Neural cell (in vitro differentiated cells): ENCODE results near the gene ORC5. TPM values are rescaled to one million over a fixed set of nuclear protein-coding genes. Genes with fewer than 3 reads are reported as not detected.

Experiments
- H2AFZ ChIP-seq: fragments of 200-600, 300-800 bp; sonication (generic), shearing (Covaris generic); 2 replicates; pipeline ENCODE4 v1.6.0; 2014; ENCODE audit warnings: low read depth, mild to moderate bottlenecking, antibody characterized with exemption, low read length, moderate library complexity
- H3F3A ChIP-seq: fragments of 200-600 bp; shearing (Covaris generic); 2 replicates; pipeline ENCODE4 v1.6.1; 2016; ENCODE audit warnings: mild to moderate bottlenecking, moderate library complexity, mixed read lengths, antibody characterized with exemption, low read length; ENCODE audit not compliant: insufficient read depth, poor library complexity, severe bottlenecking
- H3K27ac ChIP-seq: fragments of 200-600, 300-800 bp; sonication (generic), shearing (Covaris generic); 2 replicates; pipeline ENCODE4 v1.5.1; 2014; ENCODE audit warnings: mild to moderate bottlenecking, low read length, moderate library complexity
- H3K27me3 ChIP-seq: fragments of 300-800, 200-600 bp; sonication (generic), shearing (Covaris generic); 2 replicates; pipeline ENCODE4 v1.6.0; 2014; ENCODE audit warnings: mild to moderate bottlenecking, low read depth, low read length, moderate library complexity; ENCODE audit not compliant: insufficient read depth
- H3K36me3 ChIP-seq: fragments of 300-800, 200-600 bp; sonication (generic), shearing (Covaris generic); 2 replicates; pipeline ENCODE4 v1.5.1; 2014; ENCODE audit warnings: mild to moderate bottlenecking, antibody characterized with exemption, low read length, moderate library complexity; ENCODE audit not compliant: insufficient read depth
- H3K4me2 ChIP-seq: fragments of 300-800, 200-600 bp; sonication (generic), shearing (Covaris generic); 2 replicates; pipeline ENCODE4 v1.6.0; 2014; ENCODE audit warnings: mild to moderate bottlenecking, low read length
- H3K4me3 ChIP-seq: fragments of 300-800, 200-600 bp; sonication (generic), shearing (Covaris generic); 2 replicates; pipeline ENCODE4 v1.5.1; 2014; ENCODE audit warnings: mild to moderate bottlenecking, low read length, moderate library complexity
- H3K79me2 ChIP-seq: fragments of 200-600 bp; shearing (Covaris generic); replicated peaks from 2 replicates; pipeline ENCODE4 v1.6.0; 2014; ENCODE audit warnings: mild to moderate bottlenecking, low read length, moderate library complexity; ENCODE audit not compliant: insufficient read depth
- H3K9ac ChIP-seq: fragments of 300-800, 200-600 bp; sonication (generic), shearing (Covaris generic); 2 replicates; pipeline ENCODE4 v1.6.1; 2016; ENCODE audit warnings: mild to moderate bottlenecking, low read length, mixed read lengths
- H3K9me2 ChIP-seq: fragments of 200-600 bp; shearing (Covaris generic); 2 replicates; pipeline ENCODE4 v1.6.1; 2016; ENCODE audit warnings: mild to moderate bottlenecking, low read length, mixed read lengths; ENCODE audit not compliant: insufficient read depth
- H3K9me3 ChIP-seq: fragments of 200-600, 300-800 bp; sonication (generic), shearing (Covaris generic); 2 replicates; pipeline ENCODE4 v1.6.1; 2016; ENCODE audit warnings: mild to moderate bottlenecking, mixed run types, low read length, moderate library complexity, mixed read lengths
- H4K20me1 ChIP-seq: fragments of 200-600 bp; shearing (Covaris generic); 2 replicates; pipeline ENCODE4 v1.6.1; 2016; ENCODE audit warnings: mild to moderate bottlenecking, mixed run types; ENCODE audit not compliant: insufficient read depth
- CTCF ChIP-seq: fragments of 450-650 bp; IDR thresholded peaks from 2 replicates; pipeline ENCODE4 v1.5.1; 2014; ENCODE audit warnings: antibody characterized with exemption, mild to moderate bottlenecking, moderate library complexity; ENCODE audit not compliant: poor library complexity, severe bottlenecking
- EP300 ChIP-seq: fragments of 450-650 bp; conservative IDR thresholded peaks from 2 replicates; pipeline ENCODE4 v1.6.1; 2014; ENCODE audit warnings: antibody characterized with exemption, mild to moderate bottlenecking, moderate library complexity; ENCODE audit not compliant: poor library complexity, severe bottlenecking
- EZH2 ChIP-seq: fragments of 200-600, 300-800 bp; shearing (Covaris generic), sonication (generic); IDR thresholded peaks from 2 replicates; pipeline ENCODE4 v1.6.1; 2014; ENCODE audit warnings: antibody characterized with exemption, low read length, borderline replicate concordance, mild to moderate bottlenecking; ENCODE audit not compliant: insufficient read depth, poor library complexity, severe bottlenecking
- MXI1 ChIP-seq: fragments of 450-650 bp; conservative IDR thresholded peaks from 2 replicates; pipeline ENCODE4 v1.6.1; 2014; ENCODE audit warnings: antibody characterized with exemption, mild to moderate bottlenecking; ENCODE audit not compliant: poor library complexity, severe bottlenecking
- POLR2AphosphoS5 ChIP-seq: IDR thresholded peaks from 2 replicates; pipeline ENCODE4 v1.6.1; 2012
- RAD21 ChIP-seq: fragments of 450-650 bp; conservative IDR thresholded peaks from 2 replicates; pipeline ENCODE4 v1.6.1; 2014; ENCODE audit warnings: antibody characterized with exemption, mild to moderate bottlenecking, moderate library complexity
- REST ChIP-seq: IDR thresholded peaks from 2 replicates; pipeline ENCODE4 v1.6.1; 2012; ENCODE audit warnings: borderline replicate concordance
- SMC3 ChIP-seq: fragments of 450-650 bp; conservative IDR thresholded peaks from 2 replicates; pipeline ENCODE4 v1.6.1; 2014; ENCODE audit warnings: antibody characterized with exemption, mild to moderate bottlenecking, moderate library complexity; ENCODE audit not compliant: poor library complexity
- TAF1 ChIP-seq: IDR thresholded peaks from 2 replicates; pipeline ENCODE4 v1.6.1; 2012; ENCODE audit warnings: low read depth
- polyA plus RNA-seq: library from polyadenylated mRNA; depleted of rRNA; stranded (reverse); fragments of >200 nt; gene quantifications from 2 replicates; pipeline ENCODE4 v1.2.3, GENCODE V29; 2014

ORC5 gene
- polyA plus RNA-seq, 1 donor from 2014 or later: 23.4 TPM

- Histone ChIP-seq H3K9ac (no peak overlapping the region), H3K36me3 (no peaks in the 10 kb centered on the region), H3K9me2 (no peaks in the 10 kb centered on the region), H3K4me2 (no peak overlapping the region), H3K27me3 (no peaks in the 10 kb centered on the region), H4K20me1 (no peaks in the 10 kb centered on the region), H3F3A (no peaks in the 10 kb centered on the region), H3K79me2 (no peaks in the 10 kb centered on the region), H3K27ac (peak overlapping the region; percentile 6), H3K9me3 (no peaks in the 10 kb centered on the region), H3K4me3 (peak overlapping the region; percentile 6), H2AFZ (no peak overlapping the region)
- no peak for TF ChIP-seq EP300
- no peak for TF ChIP-seq RAD21
- no peak for TF ChIP-seq POLR2AphosphoS5
- TF ChIP-seq REST: no peak
- TF ChIP-seq SMC3: no peak
These were observed 54.5 kb downstream of the ORC5 start for GRCh38 chr7:104153287-104153686.

GRCh38 chr7:104152468-104152867 lies 55.3 kb downstream of the ORC5 start:
- no peak for TF ChIP-seq MXI1
- TF ChIP-seq POLR2AphosphoS5: no peak
- no peak for TF ChIP-seq REST
- no peak for TF ChIP-seq EZH2
- TF ChIP-seq TAF1: no peak
- TF ChIP-seq RAD21: no peak
- no peak for TF ChIP-seq SMC3
- no peak for TF ChIP-seq EP300
- TF ChIP-seq CTCF: no peak

More at GRCh38 chr7:104152468-104152867, 55.3 kb downstream of the ORC5 start:
- Histone ChIP-seq H3K4me2 (no peak overlapping the region), H3K9me3 (no peaks in the 10 kb centered on the region), H3K27ac (no peak overlapping the region), H4K20me1 (no peaks in the 10 kb centered on the region), H3K9ac (no peak overlapping the region), H3F3A (no peaks in the 10 kb centered on the region), H3K36me3 (no peaks in the 10 kb centered on the region), H3K4me3 (no peak overlapping the region), H2AFZ (no peak overlapping the region), H3K27me3 (no peaks in the 10 kb centered on the region), H3K9me2 (no peaks in the 10 kb centered on the region), H3K79me2 (no peaks in the 10 kb centered on the region)
